ENCODE data around the gene TMLHE.
"Not testable (repeated sequence)": the region's sequence is repeated elsewhere in the genome, so short reads cannot be mapped to it uniquely, and the experiment has no call there.

Gene TMLHE, protein sequence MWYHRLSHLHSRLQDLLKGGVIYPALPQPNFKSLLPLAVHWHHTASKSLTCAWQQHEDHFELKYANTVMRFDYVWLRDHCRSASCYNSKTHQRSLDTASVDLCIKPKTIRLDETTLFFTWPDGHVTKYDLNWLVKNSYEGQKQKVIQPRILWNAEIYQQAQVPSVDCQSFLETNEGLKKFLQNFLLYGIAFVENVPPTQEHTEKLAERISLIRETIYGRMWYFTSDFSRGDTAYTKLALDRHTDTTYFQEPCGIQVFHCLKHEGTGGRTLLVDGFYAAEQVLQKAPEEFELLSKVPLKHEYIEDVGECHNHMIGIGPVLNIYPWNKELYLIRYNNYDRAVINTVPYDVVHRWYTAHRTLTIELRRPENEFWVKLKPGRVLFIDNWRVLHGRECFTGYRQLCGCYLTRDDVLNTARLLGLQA

DNA sequence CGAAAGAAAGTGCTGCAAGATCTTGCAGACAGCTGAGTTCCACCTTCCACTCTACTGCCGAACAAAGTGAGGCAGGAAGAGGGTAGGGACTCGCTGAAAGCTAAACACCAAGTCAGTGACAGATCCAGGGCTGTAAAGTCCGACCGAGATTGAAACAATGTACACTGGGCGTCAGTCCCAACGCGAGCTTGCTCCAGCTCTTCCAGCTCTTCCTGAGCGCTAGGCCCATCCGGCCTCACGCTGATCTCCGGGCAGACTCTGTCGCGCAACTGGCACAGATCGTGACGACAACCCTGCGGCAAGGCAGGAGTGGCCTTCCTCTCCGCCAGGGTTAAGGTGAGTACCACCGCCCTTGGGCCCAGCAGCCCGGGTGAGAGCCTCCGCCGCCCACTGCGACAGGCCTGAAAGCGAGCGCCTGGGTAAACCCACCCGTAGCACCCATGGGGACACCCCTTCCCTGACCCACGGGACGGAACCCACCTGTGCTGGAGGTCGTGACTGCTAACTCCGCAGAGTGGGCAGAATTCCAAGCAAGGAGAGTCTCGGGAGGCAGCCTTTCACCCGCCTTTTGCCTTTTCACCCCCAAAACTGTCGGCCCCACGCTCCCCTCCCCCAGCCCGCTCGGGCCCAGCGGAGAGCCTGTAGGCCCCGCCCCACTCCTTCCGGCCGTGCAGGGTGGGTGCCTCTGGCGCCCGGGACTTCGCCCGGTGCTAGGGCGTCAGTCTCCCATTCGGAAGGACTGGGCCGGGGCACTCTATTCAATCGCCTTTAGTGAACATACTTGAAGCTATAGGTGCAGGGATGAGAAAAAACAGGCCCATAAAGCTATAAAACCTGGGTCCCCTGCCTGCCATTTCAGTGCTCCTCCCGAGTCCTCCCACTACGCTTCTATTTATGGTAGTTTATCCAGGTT lies at the start of gene TMLHE, which contains the start of gene SPRY3:
Gene TMLHE, minus strand, starts transcription at position 641 of the 913 bp plus-strand sequence. CDS start 67,676 bp downstream, outside the sequence.
Gene SPRY3, plus strand, starts transcription at position 275 of the 913 bp plus-strand sequence.
- in situ Hi-C loops (cut with MboI; ENCODE audit: low pct_unique_long_range_greater_than_20kb, low sequenced_read_pairs, unreplicated experiment): no loop called here
- peak; percentile 37 for DNase-seq (ENCODE audit: low spot score)
- TF ChIP-seq, protein P1, sequence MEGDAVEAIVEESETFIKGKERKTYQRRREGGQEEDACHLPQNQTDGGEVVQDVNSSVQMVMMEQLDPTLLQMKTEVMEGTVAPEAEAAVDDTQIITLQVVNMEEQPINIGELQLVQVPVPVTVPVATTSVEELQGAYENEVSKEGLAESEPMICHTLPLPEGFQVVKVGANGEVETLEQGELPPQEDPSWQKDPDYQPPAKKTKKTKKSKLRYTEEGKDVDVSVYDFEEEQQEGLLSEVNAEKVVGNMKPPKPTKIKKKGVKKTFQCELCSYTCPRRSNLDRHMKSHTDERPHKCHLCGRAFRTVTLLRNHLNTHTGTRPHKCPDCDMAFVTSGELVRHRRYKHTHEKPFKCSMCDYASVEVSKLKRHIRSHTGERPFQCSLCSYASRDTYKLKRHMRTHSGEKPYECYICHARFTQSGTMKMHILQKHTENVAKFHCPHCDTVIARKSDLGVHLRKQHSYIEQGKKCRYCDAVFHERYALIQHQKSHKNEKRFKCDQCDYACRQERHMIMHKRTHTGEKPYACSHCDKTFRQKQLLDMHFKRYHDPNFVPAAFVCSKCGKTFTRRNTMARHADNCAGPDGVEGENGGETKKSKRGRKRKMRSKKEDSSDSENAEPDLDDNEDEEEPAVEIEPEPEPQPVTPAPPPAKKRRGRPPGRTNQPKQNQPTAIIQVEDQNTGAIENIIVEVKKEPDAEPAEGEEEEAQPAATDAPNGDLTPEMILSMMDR (IDR thresholded peaks at IDR 0.05; ENCODE audit: extremely low read depth, insufficient read depth, missing control alignments): no peak

DNA sequence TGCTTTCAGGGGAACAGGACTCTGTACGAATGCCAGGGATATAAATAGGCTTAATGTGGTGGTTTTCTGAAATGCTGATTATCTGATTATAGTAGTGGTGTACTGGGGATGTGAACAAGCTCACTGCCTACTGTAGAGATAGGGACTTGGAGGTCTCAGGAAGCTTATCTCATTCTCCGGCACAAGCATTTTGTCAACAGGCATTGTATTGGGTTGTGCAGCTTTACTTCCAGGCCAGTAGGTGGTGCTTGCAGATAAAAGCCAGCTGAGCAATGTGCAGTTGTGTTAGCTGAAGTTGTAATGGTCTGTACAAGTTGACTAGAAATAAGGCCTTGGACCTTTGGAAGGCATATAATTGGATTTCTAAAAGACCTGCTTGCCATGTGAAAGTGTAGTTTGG lies 49.5 kb upstream of the TMLHE start:
- in situ Hi-C loops (cut with MboI; ENCODE audit: low pct_unique_long_range_greater_than_20kb, low sequenced_read_pairs, unreplicated experiment): no loop called here
- DNase-seq (ENCODE audit: low spot score): no peak
- TF ChIP-seq, protein P1 (IDR thresholded peaks at IDR 0.05; ENCODE audit: extremely low read depth, insufficient read depth, missing control alignments): no peak

DNA sequence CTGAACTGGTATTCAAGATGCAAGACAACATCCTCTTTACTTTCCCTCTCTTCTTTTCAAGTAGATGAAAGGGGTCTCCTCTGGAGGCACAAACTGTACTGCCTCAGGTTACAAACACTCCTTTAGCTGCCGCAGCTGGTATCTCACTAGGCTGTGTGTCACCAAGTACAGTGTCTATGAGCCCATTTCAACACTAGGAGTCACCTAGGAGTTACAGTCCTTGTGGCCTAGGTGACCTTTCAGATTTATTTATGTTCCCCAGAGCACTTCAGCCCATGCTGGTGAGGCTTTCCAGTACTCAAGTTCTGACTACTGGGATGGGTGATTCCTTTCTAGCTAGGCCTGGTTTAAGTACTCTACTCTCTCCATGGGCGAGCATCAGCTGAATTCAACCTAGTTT lies 32.4 kb upstream of the TMLHE start:
- in situ Hi-C loops (cut with MboI; ENCODE audit: low pct_unique_long_range_greater_than_20kb, low sequenced_read_pairs, unreplicated experiment): no loop called here
- DNase-seq (ENCODE audit: low spot score): no peak

DNA sequence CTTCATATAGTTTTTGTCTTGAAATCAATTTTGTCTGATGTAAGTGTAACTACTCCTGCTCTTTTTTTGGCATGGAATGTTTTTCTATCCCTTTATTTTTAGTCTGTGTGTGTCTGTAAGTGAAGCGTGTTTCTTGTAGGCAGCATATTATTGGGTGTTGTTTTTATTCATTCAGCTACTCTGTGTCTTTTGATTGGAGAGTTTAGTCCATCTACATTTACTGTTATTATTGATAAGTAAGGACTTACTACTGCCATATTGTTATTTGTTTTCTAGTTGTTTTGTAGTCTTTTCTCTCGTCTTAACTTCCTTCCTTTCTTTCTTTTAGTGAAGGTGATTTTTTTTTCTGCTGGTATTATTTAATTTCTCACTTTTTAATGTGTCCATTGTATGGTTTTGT lies 30.5 kb upstream of the TMLHE start:
- no peak for DNase-seq (ENCODE audit: low spot score)
- in situ Hi-C loops (cut with MboI; ENCODE audit: low pct_unique_long_range_greater_than_20kb, low sequenced_read_pairs, unreplicated experiment): no loop called here
- TF ChIP-seq, protein P1 (IDR thresholded peaks at IDR 0.05; ENCODE audit: extremely low read depth, insufficient read depth, missing control alignments): no peak

More for the DNA sequence above, 32.4 kb upstream of the TMLHE start:
- TF ChIP-seq, protein P1 (IDR thresholded peaks at IDR 0.05; ENCODE audit: extremely low read depth, insufficient read depth, missing control alignments): no peak

DNA sequence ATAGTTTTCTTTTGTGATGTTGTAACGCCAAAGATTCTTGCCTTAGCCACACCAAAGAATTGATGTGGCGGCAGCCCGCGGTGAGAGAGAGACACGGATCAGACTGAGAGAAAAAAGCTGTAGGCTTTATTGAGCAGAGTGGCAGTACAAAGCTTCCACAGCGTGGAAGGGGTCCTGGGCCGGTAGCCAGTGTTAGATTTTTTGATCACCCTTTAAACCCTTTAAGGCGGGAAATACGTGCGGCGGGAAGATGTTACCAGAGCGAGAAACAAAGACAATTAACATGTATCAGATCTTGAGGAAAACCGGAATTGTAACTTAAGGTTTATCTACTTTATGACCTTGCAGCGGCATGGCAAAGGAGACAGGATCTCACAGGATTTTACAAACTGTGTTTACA lies 28.6 kb upstream of the TMLHE start:
- DNase-seq (ENCODE audit: low spot score); in situ Hi-C loops (cut with MboI; ENCODE audit: low pct_unique_long_range_greater_than_20kb, low sequenced_read_pairs, unreplicated experiment): not testable (repeated sequence)

DNA sequence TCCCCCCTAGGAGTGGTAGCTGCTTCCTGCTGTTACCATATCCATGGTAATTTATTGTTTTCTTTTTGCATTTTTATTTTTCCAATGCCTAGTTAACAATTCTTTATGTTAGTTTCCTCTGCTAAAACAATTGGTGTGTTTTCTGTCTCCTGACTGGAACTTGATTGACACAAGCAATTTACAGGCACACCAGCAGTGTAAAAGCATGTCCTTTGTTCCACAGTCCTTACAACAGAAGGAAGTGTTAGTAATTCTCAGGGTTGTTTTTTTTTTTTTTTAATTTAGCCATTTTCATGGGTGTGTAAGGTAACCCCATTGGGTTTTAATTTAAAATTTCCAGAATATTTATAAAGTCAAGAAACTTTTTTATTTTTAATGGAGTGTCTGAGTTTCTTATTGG lies 25.0 kb upstream of the TMLHE start:
- TF ChIP-seq, protein P1 (IDR thresholded peaks at IDR 0.05; ENCODE audit: extremely low read depth, insufficient read depth, missing control alignments): no peak
- DNase-seq (ENCODE audit: low spot score): no peak
- in situ Hi-C loops (cut with MboI; ENCODE audit: low pct_unique_long_range_greater_than_20kb, low sequenced_read_pairs, unreplicated experiment): no loop called here

DNA sequence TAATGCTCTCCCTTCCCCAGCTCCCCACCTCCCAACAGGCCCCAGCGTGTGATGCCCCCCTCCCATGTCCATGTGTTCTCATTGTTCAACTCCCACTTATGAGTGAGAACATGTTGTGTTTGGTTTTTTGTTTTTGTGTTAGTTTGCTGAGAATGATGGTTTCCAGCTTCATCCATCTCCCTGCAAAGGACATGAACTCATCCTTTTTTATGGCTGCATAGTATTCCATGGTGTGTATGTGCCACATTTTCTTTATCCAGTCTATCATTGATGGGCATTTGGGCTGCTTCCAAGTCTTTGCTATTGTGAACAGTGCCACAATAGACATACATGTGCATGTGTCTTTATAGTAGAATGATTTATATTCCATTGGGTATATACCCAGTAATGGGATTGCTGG lies 22.3 kb upstream of the TMLHE start:
- DNase-seq (ENCODE audit: low spot score); in situ Hi-C loops (cut with MboI; ENCODE audit: low pct_unique_long_range_greater_than_20kb, low sequenced_read_pairs, unreplicated experiment): not testable (repeated sequence)

All from GM13977 (cell line).